Coronary artery (tissue), 2 donors: ENCODE results near the gene ADGRG6.

Experiments used
- DNase-seq: peaks from one replicate; pipeline ENCODE4 v3.0.0-alpha.2; 2017; ENCODE audit warnings: low spot score
- H3K27ac ChIP-seq, 2 donors: fragments of 200-600 bp; sonication (generic); one replicate each; pipeline ENCODE4 v1.5.1; 2016 to 2019
- H3K4me3 ChIP-seq: fragments of 200-600 bp; sonication (generic); 2 replicates; pipeline ENCODE4 v1.5.1; 2016; ENCODE audit warnings: mild to moderate bottlenecking, moderate library complexity
- CTCF ChIP-seq: fragments of 200-600 bp; sonication (generic); IDR thresholded peaks from one replicate; pipeline ENCODE4 v1.5.1; 2019; ENCODE audit warnings: antibody characterized with exemption

ADGRG6 gene

GRCh38 chr6:142412658-142413057 lies 110.9 kb downstream of the ADGRG6 start:
- DNase-seq = no peak
- Histone ChIP-seq H3K27ac (no peak overlapping the region), H3K4me3 (no peak overlapping the region)
- TF ChIP-seq CTCF = no peak

DNA sequence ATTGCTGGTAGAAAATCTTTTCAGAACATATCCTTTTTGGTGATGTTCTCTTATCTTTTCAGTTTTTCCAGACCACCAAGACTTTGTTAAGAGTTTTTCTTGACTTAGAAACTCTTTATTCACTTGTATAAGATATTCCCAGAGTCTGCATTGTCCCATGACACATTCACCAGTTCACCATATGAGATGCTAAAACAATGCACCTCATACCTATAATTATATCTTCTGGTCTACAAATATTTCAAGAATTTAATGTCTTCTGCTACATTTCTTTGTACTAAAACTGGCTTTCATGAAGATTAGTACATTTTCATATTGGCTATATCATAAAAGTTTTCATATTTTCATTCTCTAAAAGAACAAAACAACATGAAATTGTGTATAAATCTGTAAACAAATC lies 111.3 kb downstream of the ADGRG6 start:
- no peak overlapping the region for H3K4me3 ChIP-seq
- TF ChIP-seq CTCF = no peak
- no peak for DNase-seq
- H3K27ac ChIP-seq = no peak overlapping the region

DNA sequence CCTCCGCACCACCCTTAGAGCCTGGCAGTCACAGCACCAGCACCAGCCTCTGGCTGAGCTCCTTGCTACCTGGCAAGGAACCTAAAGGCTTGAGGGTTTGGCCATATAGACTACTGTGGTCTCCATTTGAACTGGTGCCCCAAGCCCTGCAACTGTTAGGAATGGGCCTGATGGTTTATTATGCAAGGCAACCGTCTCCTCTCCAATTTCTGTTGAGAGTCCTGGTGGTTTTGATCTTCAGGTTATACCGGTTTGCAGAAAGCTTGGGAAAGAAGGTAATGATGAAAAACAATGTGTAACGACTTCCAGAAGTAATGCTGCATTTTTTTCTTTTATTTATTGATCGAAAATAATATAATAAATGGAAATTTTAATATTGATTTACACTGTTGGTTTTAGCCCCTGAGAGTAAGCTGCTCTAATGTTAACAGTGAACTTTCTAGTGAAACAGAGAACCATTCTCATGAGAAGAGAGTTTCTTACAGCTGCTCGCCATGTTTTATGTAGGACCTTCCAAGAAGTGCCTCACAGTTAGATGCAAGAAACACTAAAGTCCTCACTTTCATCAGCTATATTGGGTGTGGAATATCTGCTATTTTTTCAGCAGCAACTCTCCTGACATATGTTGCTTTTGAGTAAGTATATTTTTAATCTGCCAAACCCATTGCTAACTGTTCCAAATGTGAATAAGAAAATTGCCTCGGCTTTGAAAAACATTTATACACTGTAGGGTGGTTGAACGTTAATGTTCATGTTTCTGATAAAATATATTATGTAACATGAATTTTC lies 112.8 kb downstream of the ADGRG6 start:
- TF ChIP-seq CTCF = no peak
- Histone ChIP-seq H3K27ac (no peak overlapping the region), H3K4me3 (no peak overlapping the region)
- DNase-seq = no peak

DNA sequence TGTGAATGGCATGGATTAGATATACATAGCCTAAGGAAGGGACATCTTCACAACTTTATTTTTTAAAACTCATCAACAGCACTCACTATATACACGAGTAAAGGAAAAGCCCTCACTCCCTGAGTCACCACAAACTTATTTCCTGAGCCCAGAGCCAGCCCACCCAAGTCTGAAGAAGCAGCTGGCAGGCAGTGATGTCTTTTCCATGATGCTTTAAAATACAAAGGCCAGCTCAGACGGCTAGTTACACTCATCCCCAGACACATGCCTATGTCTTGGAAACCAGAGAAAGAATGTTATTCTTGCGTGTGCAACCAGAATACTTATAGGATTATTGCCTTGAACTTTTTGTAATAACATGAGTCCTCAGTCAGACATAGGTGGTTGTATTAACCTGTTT lies 114.4 kb downstream of the ADGRG6 start:
- no peak for DNase-seq
- TF ChIP-seq CTCF = no peak
- Histone ChIP-seq H3K4me3 (no peak overlapping the region), H3K27ac (no peak overlapping the region)

DNA sequence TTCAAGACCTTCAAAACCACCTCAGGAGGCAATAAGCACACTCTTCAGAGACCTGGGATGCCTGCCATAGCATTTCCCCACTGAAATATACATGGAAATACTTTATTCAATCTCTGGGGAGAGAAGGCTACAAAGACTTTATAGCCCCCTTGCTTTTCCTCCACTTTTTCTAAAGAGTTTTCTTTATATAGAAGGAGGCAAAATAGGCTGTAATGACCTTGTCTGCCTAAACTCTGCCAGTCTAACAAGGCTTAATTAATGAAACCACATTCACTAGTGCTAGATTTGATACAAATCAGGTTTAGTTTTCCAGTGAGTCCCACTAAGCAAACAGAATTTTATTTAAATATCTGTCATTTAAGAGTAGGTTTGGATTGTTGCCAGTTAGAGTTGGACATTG lies 114.9 kb downstream of the ADGRG6 start:
- no peak for DNase-seq
- H3K27ac ChIP-seq = no peak overlapping the region
- no peak overlapping the region for H3K4me3 ChIP-seq
- no peak for TF ChIP-seq CTCF

DNA sequence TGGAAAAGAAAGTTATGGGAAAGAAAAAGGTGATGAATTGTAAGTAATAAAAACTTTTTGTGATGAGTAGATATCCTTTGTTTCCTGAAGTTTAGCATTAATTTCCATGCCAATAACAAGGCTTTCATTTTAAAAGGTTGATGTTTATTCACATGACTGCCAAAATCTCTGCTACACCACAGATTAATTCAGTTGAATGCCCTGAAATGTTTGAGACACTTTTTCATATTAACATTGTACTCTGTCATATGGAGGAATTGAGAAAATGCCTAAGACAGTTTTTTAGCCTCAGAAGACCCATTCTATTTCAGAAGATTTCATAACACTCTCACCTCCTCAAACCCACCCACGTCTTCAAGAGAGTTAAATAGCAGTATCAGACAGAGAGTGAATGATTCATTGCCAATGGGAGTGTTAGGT lies 115.5 kb downstream of the ADGRG6 start:
- no peak overlapping the region for H3K27ac ChIP-seq
- no peak overlapping the region for H3K4me3 ChIP-seq
- no peak for DNase-seq
- no peak for TF ChIP-seq CTCF

DNA sequence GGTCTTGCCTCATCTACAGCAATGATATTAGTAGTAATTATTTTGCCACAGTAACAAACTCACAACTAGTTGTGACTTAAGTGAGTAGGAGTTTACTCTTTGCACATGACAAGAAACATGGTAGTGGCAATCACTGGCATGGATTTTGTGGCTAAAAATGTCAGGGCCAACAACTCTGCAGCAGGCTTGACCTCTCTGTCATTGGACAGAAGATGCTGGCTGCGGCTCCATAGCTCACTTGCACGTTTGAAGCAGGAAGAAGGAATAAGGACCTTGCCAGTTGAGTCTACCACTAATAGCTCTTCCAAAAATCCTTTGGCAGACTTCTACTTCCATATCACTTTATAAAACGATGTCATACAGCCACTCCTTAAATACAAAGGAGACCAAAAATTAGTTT lies 117.3 kb downstream of the ADGRG6 start:
- Histone ChIP-seq H3K4me3 (no peak overlapping the region), H3K27ac (no peak overlapping the region)
- TF ChIP-seq CTCF = no peak
- no peak for DNase-seq
